MM.1S (cell line): Measurements from ENCODE around the gene FGD2.

ENCODE experiments used
- DNase-seq: peaks from one replicate; pipeline ENCODE4 v3.0.0-alpha.2; 2015
- H2AFZ ChIP-seq: fragments of 300-600 bp; sonication (generic); 2 replicates; pipeline ENCODE4 v1.6.0; 2016; ENCODE audit warnings: antibody characterized with exemption, low read length
- H3F3A ChIP-seq: fragments of 300-600 bp; sonication (generic); 2 replicates; pipeline ENCODE4 v1.6.1; 2016; ENCODE audit warnings: mild to moderate bottlenecking, antibody characterized with exemption, low read length, moderate library complexity, mixed read lengths; ENCODE audit not compliant: insufficient read depth
- H3K27ac ChIP-seq: fragments of 300-600 bp; sonication (generic); 2 replicates; pipeline ENCODE4 v1.5.1; 2016; ENCODE audit warnings: mild to moderate bottlenecking, low read length
- H3K27me3 ChIP-seq: fragments of 300-600 bp; sonication (generic); replicated peaks from 2 replicates; pipeline ENCODE4 v1.6.0; 2016; ENCODE audit warnings: low read length; ENCODE audit not compliant: insufficient read depth
- H3K36me3 ChIP-seq: fragments of 300-600 bp; sonication (generic); replicated peaks from 2 replicates; pipeline ENCODE4 v1.6.1; 2016; ENCODE audit warnings: mild to moderate bottlenecking, low read length, mixed read lengths; ENCODE audit not compliant: insufficient read depth
- H3K4me1 ChIP-seq: fragments of 300-600 bp; sonication (generic); 2 replicates; pipeline ENCODE4 v1.6.1; 2016; ENCODE audit warnings: low read length, mixed read lengths
- H3K4me2 ChIP-seq: fragments of 300-600 bp; sonication (generic); 2 replicates; pipeline ENCODE4 v1.6.0; 2016; ENCODE audit warnings: low read depth, low read length
- H3K4me3 ChIP-seq: fragments of 300-600 bp; sonication (generic); 2 replicates; pipeline ENCODE4 v1.5.1; 2016; ENCODE audit warnings: low read length, mixed read lengths
- H3K79me2 ChIP-seq: fragments of 300-600 bp; sonication (generic); 2 replicates; pipeline ENCODE4 v1.6.1; 2016; ENCODE audit warnings: mixed run types, low read length, mixed read lengths
- H3K9ac ChIP-seq: fragments of 300-600 bp; sonication (generic); 2 replicates; pipeline ENCODE4 v1.6.1; 2016; ENCODE audit warnings: low read length, mixed read lengths
- H3K9me2 ChIP-seq: fragments of 300-600 bp; sonication (generic); replicated peaks from 2 replicates; pipeline ENCODE4 v1.6.1; 2016; ENCODE audit warnings: mild to moderate bottlenecking, low read length, mixed read lengths; ENCODE audit not compliant: insufficient read depth
- H3K9me3 ChIP-seq: fragments of 300-600 bp; sonication (generic); replicated peaks from 2 replicates; pipeline ENCODE4 v1.6.1; 2016; ENCODE audit warnings: mild to moderate bottlenecking, low read length, mixed read lengths; ENCODE audit not compliant: insufficient read depth
- H4K20me1 ChIP-seq: fragments of 300-600 bp; sonication (generic); 2 replicates; pipeline ENCODE4 v1.6.1; 2016; ENCODE audit warnings: mild to moderate bottlenecking, low read length, moderate library complexity, mixed read lengths; ENCODE audit not compliant: insufficient read depth
- EZH2 ChIP-seq: fragments of 300-600 bp; sonication (generic); optimal IDR thresholded peaks from 2 replicates; pipeline ENCODE3; 2017; ENCODE audit warnings: low read depth, mild to moderate bottlenecking, antibody characterized with exemption, low read length, mixed read lengths
- EZH2phosphoT487 ChIP-seq: fragments of 300-600 bp; sonication (generic); IDR thresholded peaks from 2 replicates; pipeline ENCODE4 v1.6.1; 2018; ENCODE audit warnings: antibody characterized with exemption, low read length
- TF ChIP-seq, protein P1 (sequence below): fragments of 300-600 bp; sonication (generic); IDR thresholded peaks from 2 replicates; pipeline ENCODE4 v1.5.1; 2016; ENCODE audit warnings: antibody characterized with exemption, low read length, mixed read lengths

The FGD2 gene

DNA sequence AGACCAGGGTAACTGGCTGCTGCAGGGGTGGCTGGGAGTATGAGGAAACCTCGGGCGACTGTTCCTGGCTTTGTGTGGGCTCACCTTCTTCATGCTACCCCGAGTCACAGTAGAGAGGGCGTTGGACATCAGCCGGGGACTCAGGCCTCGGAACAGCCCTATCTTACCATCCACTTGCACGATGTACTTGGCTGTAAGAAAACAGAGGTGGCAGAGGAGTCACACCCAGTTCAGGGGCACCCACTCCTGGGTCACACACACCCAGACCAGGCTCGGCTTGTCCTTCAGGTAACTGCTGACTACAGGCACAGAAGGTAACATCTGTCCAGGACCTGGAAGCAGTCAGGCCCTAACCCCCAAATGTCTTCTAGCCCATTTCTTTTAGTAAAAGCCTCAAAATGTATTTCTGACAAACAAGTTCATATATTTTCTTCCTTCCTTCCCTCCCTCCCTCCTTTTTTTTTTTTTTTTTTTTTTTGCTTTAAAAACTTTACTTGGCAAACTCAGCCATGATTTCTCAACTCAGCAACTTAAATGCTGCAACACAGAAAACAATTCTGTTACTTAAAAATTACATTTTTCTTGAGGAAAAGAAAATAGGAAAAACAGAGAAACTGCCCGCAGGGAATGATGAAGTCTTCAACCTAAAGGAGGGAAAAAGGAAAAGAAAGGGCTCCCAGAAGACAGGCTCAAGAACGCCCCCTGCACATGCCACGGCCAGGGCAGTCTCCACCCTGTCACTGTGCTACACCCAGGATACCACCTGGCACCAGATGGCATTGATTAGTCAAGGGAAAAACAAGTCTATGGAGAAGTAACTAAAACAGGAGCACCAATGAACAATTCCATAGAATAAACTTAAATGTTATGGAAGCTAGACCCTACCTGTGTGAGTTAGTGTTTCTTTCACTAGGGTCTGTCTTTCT, 26.8 kb upstream of the FGD2 start:
- H3K27me3 ChIP-seq = no peaks in the 10 kb centered on the region
- no peak for DNase-seq

DNA sequence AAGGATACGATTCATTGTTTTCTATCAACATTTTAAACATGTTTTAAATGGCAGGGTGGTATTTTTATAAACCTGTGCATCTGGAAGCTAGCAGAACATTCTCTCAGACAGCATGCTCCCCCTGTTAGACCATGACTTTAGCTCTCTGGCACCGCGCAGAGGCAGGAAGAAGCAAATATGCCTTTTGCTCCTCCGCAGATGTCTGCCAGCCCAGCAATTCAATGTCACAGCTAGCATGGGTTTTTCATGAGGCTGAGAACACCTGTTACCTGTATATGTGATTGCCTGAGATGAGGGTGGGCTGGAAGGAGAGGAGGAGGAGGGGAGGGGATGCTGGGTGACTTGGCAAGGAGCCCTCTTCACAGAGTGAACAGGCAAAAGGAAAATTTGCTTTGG, 26.1 kb upstream of the FGD2 start:
- TF ChIP-seq, protein P1, sequence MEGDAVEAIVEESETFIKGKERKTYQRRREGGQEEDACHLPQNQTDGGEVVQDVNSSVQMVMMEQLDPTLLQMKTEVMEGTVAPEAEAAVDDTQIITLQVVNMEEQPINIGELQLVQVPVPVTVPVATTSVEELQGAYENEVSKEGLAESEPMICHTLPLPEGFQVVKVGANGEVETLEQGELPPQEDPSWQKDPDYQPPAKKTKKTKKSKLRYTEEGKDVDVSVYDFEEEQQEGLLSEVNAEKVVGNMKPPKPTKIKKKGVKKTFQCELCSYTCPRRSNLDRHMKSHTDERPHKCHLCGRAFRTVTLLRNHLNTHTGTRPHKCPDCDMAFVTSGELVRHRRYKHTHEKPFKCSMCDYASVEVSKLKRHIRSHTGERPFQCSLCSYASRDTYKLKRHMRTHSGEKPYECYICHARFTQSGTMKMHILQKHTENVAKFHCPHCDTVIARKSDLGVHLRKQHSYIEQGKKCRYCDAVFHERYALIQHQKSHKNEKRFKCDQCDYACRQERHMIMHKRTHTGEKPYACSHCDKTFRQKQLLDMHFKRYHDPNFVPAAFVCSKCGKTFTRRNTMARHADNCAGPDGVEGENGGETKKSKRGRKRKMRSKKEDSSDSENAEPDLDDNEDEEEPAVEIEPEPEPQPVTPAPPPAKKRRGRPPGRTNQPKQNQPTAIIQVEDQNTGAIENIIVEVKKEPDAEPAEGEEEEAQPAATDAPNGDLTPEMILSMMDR = no peak
- no peak for TF ChIP-seq EZH2phosphoT487
- no peak for TF ChIP-seq EZH2
- no peak overlapping the region for H3K9ac ChIP-seq
- no peaks in the 10 kb centered on the region for H3K9me2 ChIP-seq
- no peak overlapping the region for H3K27ac ChIP-seq
- no peaks in the 10 kb centered on the region for H3F3A ChIP-seq
- H3K27me3 ChIP-seq = no peaks in the 10 kb centered on the region
- H2AFZ ChIP-seq = no peak overlapping the region
- H4K20me1 ChIP-seq = no peaks in the 10 kb centered on the region
- peaks cover 55% of the 10 kb centered on the region for H3K79me2 ChIP-seq
- H3K36me3 ChIP-seq = no peaks in the 10 kb centered on the region
- no peak overlapping the region for H3K4me2 ChIP-seq
- peaks cover 6% of the 10 kb centered on the region for H3K4me1 ChIP-seq
- H3K9me3 ChIP-seq = no peaks in the 10 kb centered on the region
- DNase-seq = no peak
- H3K4me3 ChIP-seq = no peak overlapping the region

More for the DNA sequence above, 26.8 kb upstream of the FGD2 start:
- 0 out of 2 replicates have a peak, but pooled peaks cover under 1% of the 10 kb centered on the region for H3K4me1 ChIP-seq
- H3K9me3 ChIP-seq = no peaks in the 10 kb centered on the region
- no peak overlapping the region for H3K4me3 ChIP-seq
- no peak overlapping the region for H3K4me2 ChIP-seq
- H3K79me2 ChIP-seq = peaks cover 49% of the 10 kb centered on the region
- TF ChIP-seq EZH2phosphoT487 (no peak), EZH2 (no peak)
- TF ChIP-seq, protein P1 = no peak
- no peaks in the 10 kb centered on the region for H3F3A ChIP-seq
- H3K9ac ChIP-seq = no peak overlapping the region
- no peaks in the 10 kb centered on the region for H3K9me2 ChIP-seq
- H2AFZ ChIP-seq = no peak overlapping the region
- no peaks in the 10 kb centered on the region for H3K36me3 ChIP-seq
- H4K20me1 ChIP-seq = no peaks in the 10 kb centered on the region
- no peak overlapping the region for H3K27ac ChIP-seq

DNA sequence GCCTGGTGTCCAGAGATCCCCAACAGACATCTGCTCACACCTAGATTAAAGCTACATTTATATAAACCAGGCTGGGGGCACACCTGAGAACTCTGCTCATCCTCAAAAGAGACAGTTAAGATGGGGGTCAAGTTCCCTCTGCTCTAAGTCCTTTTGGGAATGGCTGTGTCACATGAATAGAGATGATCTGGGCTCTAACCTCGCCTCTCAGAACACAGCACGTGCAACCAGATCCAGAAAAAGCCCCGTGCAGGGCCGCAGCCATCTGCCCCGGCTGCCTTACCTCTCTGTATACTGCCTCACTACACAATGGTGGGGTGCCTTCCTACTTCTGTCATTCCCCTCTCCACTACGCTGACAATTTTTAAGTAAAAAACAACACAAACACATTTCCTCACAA, 25.3 kb upstream of the FGD2 start:
- peaks cover 63% of the 10 kb centered on the region for H3K79me2 ChIP-seq
- H3K4me2 ChIP-seq = no peak overlapping the region
- no peak overlapping the region for H3K9ac ChIP-seq
- H3F3A ChIP-seq = no peaks in the 10 kb centered on the region
- H2AFZ ChIP-seq = no peak overlapping the region
- no peaks in the 10 kb centered on the region for H3K9me2 ChIP-seq
- H3K27ac ChIP-seq = no peak overlapping the region
- no peak overlapping the region for H3K4me3 ChIP-seq
- DNase-seq = no peak
- no peaks in the 10 kb centered on the region for H3K9me3 ChIP-seq
- TF ChIP-seq, protein P1 = no peak
- TF ChIP-seq EZH2 (no peak), EZH2phosphoT487 (no peak)
- H4K20me1 ChIP-seq = no peaks in the 10 kb centered on the region
- no peaks in the 10 kb centered on the region for H3K36me3 ChIP-seq
- peaks cover 10% of the 10 kb centered on the region for H3K4me1 ChIP-seq
- no peaks in the 10 kb centered on the region for H3K27me3 ChIP-seq
